HG02588 (cell line): ENCODE measurements around the gene AMDHD2.
"Not testable (repeated sequence)": the region's sequence is repeated elsewhere in the genome, so short reads cannot be mapped to it uniquely, and the experiment has no call there.

Source experiments
- ATAC-seq: cut with Tn5 transposase; IDR thresholded peaks from one replicate; pipeline ENCODE4 v1.9.1; 2021; ENCODE audit warnings: mild to moderate bottlenecking, moderate library complexity; ENCODE audit not compliant: unreplicated experiment

Gene AMDHD2

DNA sequence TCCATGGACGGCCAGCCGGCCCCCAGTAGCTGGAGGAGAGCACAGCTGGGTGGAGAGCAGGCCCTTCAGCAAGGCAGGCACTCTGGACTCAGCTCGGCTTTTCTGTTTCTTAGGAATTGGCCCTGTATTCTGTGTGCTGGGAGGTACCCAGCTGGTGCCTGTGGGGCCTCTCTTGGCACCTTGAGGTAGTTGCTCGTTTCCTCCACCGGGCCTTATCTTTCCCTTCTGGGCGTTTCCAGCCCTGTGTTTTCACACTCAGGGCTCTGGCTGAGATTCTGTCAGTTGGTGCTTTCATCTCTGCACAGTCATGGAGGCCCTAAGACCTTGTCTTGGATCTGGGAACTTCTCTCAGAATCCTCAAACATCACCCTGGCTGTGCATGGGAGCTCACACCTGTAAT is 47.3 kb downstream of the AMDHD2 start:
- ATAC-seq: not testable (repeated sequence)

DNA sequence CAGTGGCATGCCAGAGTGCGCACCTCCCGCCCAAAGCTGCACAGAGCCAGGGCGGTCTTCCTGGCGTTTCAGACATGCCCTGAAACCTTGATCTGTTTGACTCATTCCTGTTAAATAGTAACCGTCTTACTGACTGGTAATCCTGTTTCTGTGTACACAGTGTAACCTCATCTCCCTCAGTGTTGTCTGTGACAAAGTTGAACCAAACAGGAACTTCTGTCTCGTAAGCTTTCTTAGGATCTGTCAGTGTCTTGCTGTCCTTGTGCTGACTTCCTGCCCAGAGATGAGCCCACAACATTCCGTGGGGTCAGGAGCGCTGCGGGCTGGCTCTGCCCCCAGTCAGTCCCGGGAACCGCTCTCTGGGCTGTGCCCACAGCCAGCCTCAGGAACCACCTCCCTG is 48.4 kb downstream of the AMDHD2 start:
- not testable (repeated sequence) for ATAC-seq

- not testable (repeated sequence) for ATAC-seq
These were observed 52.5 kb downstream of the AMDHD2 start for GRCh38 chr16:2572704-2573103.

DNA sequence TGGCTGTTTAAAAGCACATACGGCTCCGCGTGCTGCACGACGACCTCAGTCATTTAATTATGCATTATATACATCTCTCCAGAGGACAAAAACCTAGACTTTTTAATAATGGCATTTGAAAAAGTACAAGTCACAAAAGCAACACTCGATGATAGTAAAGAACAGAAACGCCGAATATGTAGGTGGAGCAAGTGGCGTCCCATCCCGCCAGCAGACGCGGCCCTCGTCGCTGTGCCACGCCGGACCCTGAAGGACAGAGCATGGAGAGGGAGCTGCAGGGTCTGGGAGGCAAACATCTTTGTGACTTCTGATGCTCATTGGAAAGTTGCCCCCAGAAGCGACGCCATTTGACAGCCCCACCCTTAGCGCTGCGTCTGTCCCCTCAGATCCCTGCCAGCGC is 55.7 kb downstream of the AMDHD2 start:
- ATAC-seq: not testable (repeated sequence)

- ATAC-seq: not testable (repeated sequence)
These were observed 56.9 kb downstream of the AMDHD2 start for GRCh38 chr16:2577044-2577443.

GRCh38 chr16:2578905-2579304 is 58.7 kb downstream of the AMDHD2 start:
- not testable (repeated sequence) for ATAC-seq

DNA sequence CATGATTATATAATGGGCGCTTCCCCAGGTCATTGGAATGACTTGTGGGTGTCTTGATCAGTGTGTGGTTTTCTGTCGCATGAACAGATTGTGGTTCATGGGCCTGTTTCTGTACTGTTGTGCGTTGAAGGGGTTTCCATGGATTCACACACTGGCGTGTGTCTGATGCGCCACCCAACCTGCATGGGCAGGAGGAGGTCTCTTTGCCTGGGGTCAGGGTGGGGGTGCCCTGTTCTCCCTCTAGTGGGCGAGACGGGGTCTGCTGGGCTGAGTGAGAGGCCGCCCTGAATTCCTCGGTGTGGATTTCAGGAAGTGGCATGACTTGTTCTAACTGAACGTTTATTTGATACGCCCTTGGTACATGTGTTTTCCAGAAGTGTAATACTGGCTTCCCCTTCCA is 60.0 kb downstream of the AMDHD2 start:
- not testable (repeated sequence) for ATAC-seq

GRCh38 chr16:2580818-2581217 is 60.6 kb downstream of the AMDHD2 start:
- ATAC-seq: not testable (repeated sequence)
